WTC11 (cell line): ENCODE measurements around the gene ATP8B3. TPM values are rescaled to one million over a fixed set of nuclear protein-coding genes. Genes with fewer than 3 reads are reported as not detected.
A peak's percentile ranks its signal among the peaks of the same experiment; 100 is the strongest.

Source experiments
- ATAC-seq: fragments of 200-7000 bp; cut with Tn5 transposase; 2 replicates; pipeline ENCODE4 v1.10.0; 2021; ENCODE audit warnings: mild to moderate bottlenecking, moderate library complexity
- CTCF ChIA-PET: fragments of 300-600 bp; sonication (Branson Sonifier 250); formaldehyde crosslinking; loops from one replicate; lab custom pipeline; 2021; ENCODE audit warnings: antibody characterized with exemption; lab: Charles Lee
- POLR2A ChIA-PET: fragments of 350-600 bp; sonication (Branson Sonifier 250); formaldehyde crosslinking; loops from one replicate; lab custom pipeline; 2021; ENCODE audit warnings: antibody characterized with exemption; lab: Charles Lee
- DNase-seq: peaks from one replicate; pipeline ENCODE4 v3.0.0; 2021; ENCODE audit warnings: low spot score
- H3K27ac Mint-ChIP-seq: 2 replicates; pipeline ENCODE4 v1.8.0; 2021; ENCODE audit warnings: mixed read lengths
- H3K27me3 Mint-ChIP-seq: 2 replicates; pipeline ENCODE4 v1.8.0; 2021; ENCODE audit warnings: low read depth, mild to moderate bottlenecking, moderate library complexity, mixed read lengths
- H3K36me3 Mint-ChIP-seq: 2 replicates; pipeline ENCODE4 v1.8.0; 2021; ENCODE audit warnings: mixed read lengths
- H3K4me1 Mint-ChIP-seq: 2 replicates; pipeline ENCODE4 v1.8.0; 2022; ENCODE audit warnings: mixed read lengths
- H3K4me3 Mint-ChIP-seq: 2 replicates; pipeline ENCODE4 v1.8.0; 2021; ENCODE audit warnings: mild to moderate bottlenecking, moderate library complexity, mixed read lengths
- H3K9me3 Mint-ChIP-seq: 2 replicates; pipeline ENCODE4 v1.8.0; 2021; ENCODE audit warnings: mixed read lengths
- ATF1 ChIP-seq: sonication (generic); formaldehyde crosslinking; IDR thresholded peaks from 2 replicates; pipeline ENCODE4 v1.8.1; 2023; ENCODE audit warnings: mild to moderate bottlenecking, moderate library complexity, missing genetic modification reagents
- E2F1 ChIP-seq: sonication (generic); formaldehyde crosslinking; IDR thresholded peaks from 2 replicates; pipeline ENCODE4 v1.8.0; 2022; ENCODE audit warnings: mild to moderate bottlenecking, missing genetic modification reagents
- E2F4 ChIP-seq: sonication (generic); formaldehyde crosslinking; IDR thresholded peaks from 2 replicates; pipeline ENCODE4 v1.8.1; 2022; ENCODE audit warnings: low read depth, mild to moderate bottlenecking, moderate library complexity, missing genetic modification reagents, borderline replicate concordance
- ETV6 ChIP-seq: sonication (generic); formaldehyde crosslinking; IDR thresholded peaks from 2 replicates; pipeline ENCODE4 v1.8.1; 2022; ENCODE audit warnings: mild to moderate bottlenecking, missing genetic modification reagents
- FOXP4 ChIP-seq: sonication (generic); formaldehyde crosslinking; IDR thresholded peaks from 2 replicates; pipeline ENCODE4 v1.8.0; 2022; ENCODE audit warnings: mild to moderate bottlenecking, missing genetic modification reagents
- GABPB1 ChIP-seq: sonication (generic); formaldehyde crosslinking; IDR thresholded peaks from 2 replicates; pipeline ENCODE4 v1.8.1; 2023; ENCODE audit warnings: mild to moderate bottlenecking, missing genetic modification reagents
- IRF1 ChIP-seq: sonication (generic); formaldehyde crosslinking; IDR thresholded peaks from 2 replicates; pipeline ENCODE4 v1.8.0; 2023; ENCODE audit warnings: missing genetic modification reagents
- KAT7 ChIP-seq: sonication (generic); formaldehyde crosslinking; IDR thresholded peaks from 2 replicates; pipeline ENCODE4 v1.8.1; 2023; ENCODE audit warnings: missing genetic modification reagents, mild to moderate bottlenecking, borderline replicate concordance
- MLX ChIP-seq: sonication (generic); formaldehyde crosslinking; IDR thresholded peaks from 2 replicates; pipeline ENCODE4 v1.8.1; 2023; ENCODE audit warnings: mild to moderate bottlenecking, missing genetic modification reagents, moderate library complexity
- OVOL2 ChIP-seq: fragments of 250-450 bp; sonication (Bioruptor Pico); IDR thresholded peaks from 2 replicates; pipeline ENCODE4 v1.9.0; 2021; ENCODE audit warnings: mild to moderate bottlenecking, borderline replicate concordance
- PREB ChIP-seq: sonication (generic); formaldehyde crosslinking; IDR thresholded peaks from 2 replicates; pipeline ENCODE4 v1.8.1; 2022; ENCODE audit warnings: mild to moderate bottlenecking, missing genetic modification reagents, moderate library complexity, borderline replicate concordance
- RORB ChIP-seq: fragments of 250-450 bp; sonication (Bioruptor Pico); IDR thresholded peaks from 2 replicates; pipeline ENCODE4 v1.9.0; 2021; ENCODE audit warnings: mild to moderate bottlenecking
- SMAD4 ChIP-seq: sonication (generic); formaldehyde crosslinking; IDR thresholded peaks from 2 replicates; pipeline ENCODE4 v1.8.0; 2022; ENCODE audit warnings: mild to moderate bottlenecking, missing genetic modification reagents
- SP1 ChIP-seq: sonication (generic); formaldehyde crosslinking; conservative IDR thresholded peaks from 2 replicates; pipeline ENCODE4 v1.8.1; 2022; ENCODE audit warnings: missing genetic modification reagents
- TEAD1 ChIP-seq: sonication (generic); formaldehyde crosslinking; IDR thresholded peaks from 2 replicates; pipeline ENCODE4 v1.8.0; 2022; ENCODE audit warnings: mild to moderate bottlenecking, missing genetic modification reagents
- TP53 ChIP-seq: sonication (generic); formaldehyde crosslinking; IDR thresholded peaks from 2 replicates; pipeline ENCODE4 v1.8.1; 2023; ENCODE audit warnings: mild to moderate bottlenecking, missing genetic modification reagents
- ZNF317 ChIP-seq: sonication (generic); formaldehyde crosslinking; IDR thresholded peaks from 2 replicates; pipeline ENCODE4 v1.8.1; 2023; ENCODE audit warnings: low read depth, mild to moderate bottlenecking, moderate library complexity, missing genetic modification reagents, borderline replicate concordance
- ZNF416 ChIP-seq: fragments of 250-450 bp; sonication (Bioruptor Pico); IDR thresholded peaks from 2 replicates; pipeline ENCODE4 v1.9.0; 2021; ENCODE audit warnings: mild to moderate bottlenecking, inconsistent platforms
- ZNF532 ChIP-seq: fragments of 250-450 bp; sonication (Bioruptor Pico); IDR thresholded peaks from 2 replicates; pipeline ENCODE4 v1.9.0; 2021; ENCODE audit warnings: mild to moderate bottlenecking, borderline replicate concordance
- total RNA-seq: library from RNA; stranded (reverse); gene quantifications from 3 replicates; pipeline ENCODE4 v1.2.3, GENCODE V29; 2021

The ATP8B3 gene
- total RNA-seq, 1 experiment from 2014 or later: 5.5 TPM

GRCh38 chr19:1849886-1850398 is 37.9 kb upstream of the ATP8B3 start:
- Mint-ChIP-seq H3K27me3 (no peaks in the 10 kb centered on the region), H3K9me3 (no peaks in the 10 kb centered on the region), H3K36me3 (no peaks in the 10 kb centered on the region), H3K4me3 (no peak overlapping the region), H3K4me1 (peaks cover 33% of the 10 kb centered on the region), H3K27ac (peak overlapping the region; percentile 6)
- no peak for TF ChIP-seq SP1 (CRISPR knock-in tag)
- TF ChIP-seq RORB (CRISPR knock-in tag): no peak
- DNase-seq (no peak), ATAC-seq (no peak)
- POLR2A ChIA-PET: no interaction called here
- CTCF ChIA-PET: interaction anchor here (1.8 to 2.3 kb wide), 2 partner anchors 12 to 23 kb away, joined by 19 to 20 read pairs; no protein-coding TSS in a partner anchor

GRCh38 chr19:1849132-1849474 is 37.0 kb upstream of the ATP8B3 start:
- H3K36me3 Mint-ChIP-seq: no peaks in the 10 kb centered on the region
- H3K27ac Mint-ChIP-seq: peak overlapping the region; percentile 92
- DNase-seq (no peak), ATAC-seq (no peak)
- peaks cover 27% of the 10 kb centered on the region for H3K4me1 Mint-ChIP-seq
- CTCF ChIA-PET: interaction anchor here (0.7 to 2.3 kb wide), 5 partner anchors 8 to 130 kb away, joined by 3 to 20 read pairs (median 6); no protein-coding TSS in a partner anchor
- peak overlapping the region; percentile 51 for H3K4me3 Mint-ChIP-seq
- POLR2A ChIA-PET: no interaction called here
- no peaks in the 10 kb centered on the region for H3K9me3 Mint-ChIP-seq
- no peaks in the 10 kb centered on the region for H3K27me3 Mint-ChIP-seq
- TF ChIP-seq OVOL2 (no peak), SMAD4 (no peak), MLX (CRISPR knock-in tag) (no peak), TEAD1 (CRISPR knock-in tag) (no peak), TP53 (no peak), E2F1 (no peak), ZNF416 (CRISPR knock-in tag) (no peak), ZNF317 (CRISPR knock-in tag) (no peak), ATF1 (CRISPR knock-in tag) (no peak), PREB (CRISPR knock-in tag) (no peak), FOXP4 (CRISPR knock-in tag) (no peak), ETV6 (no peak), IRF1 (CRISPR knock-in tag) (no peak), GABPB1 (CRISPR knock-in tag) (no peak)
- TF ChIP-seq, all 79 proteins: peak for 0

GRCh38 chr19:1848399-1849131 is 36.5 kb upstream of the ATP8B3 start, which contains the start of gene REXO1:
REXO1 (minus strand) TSS chr19:1848483; CDS start chr19:1848358, 125 bp downstream.
- ChIA-PET CTCF (interaction anchor here (0.7 to 2.3 kb wide), 5 partner anchors 9 to 130 kb away, joined by 3 to 20 read pairs (median 6); no protein-coding TSS in a partner anchor), POLR2A (no interaction called here)
- DNase-seq: peak; percentile 99
- Mint-ChIP-seq H3K4me3 (peak within 1 kb of the TSS; percentile 93), H3K27me3 (no peaks in the 10 kb centered on the region), H3K27ac (peak within 1 kb of the TSS; percentile 97), H3K9me3 (no peaks in the 10 kb centered on the region), H3K4me1 (peaks cover 25% of the 10 kb centered on the region), H3K36me3 (no peaks in the 10 kb centered on the region)
- peak; percentile 46 for ATAC-seq
- TF ChIP-seq KAT7 (CRISPR knock-in tag) (peak; percentile 83; the same call in 1 of the 2 replicates), E2F4 (CRISPR knock-in tag) (no peak), ZNF532 (0 out of 2 replicates have a peak, but pooled peaks have one; percentile 52)
